H7 (cell line): ENCODE data around the gene TMEM222. TPM values are rescaled to one million over a fixed set of nuclear protein-coding genes. Genes with fewer than 3 reads are reported as not detected.
A peak's percentile ranks its signal among the peaks of the same experiment; 100 is the strongest.
"Not testable (repeated sequence)": the region's sequence is repeated elsewhere in the genome, so short reads cannot be mapped to it uniquely, and the experiment has no call there.

Experiments
- DNase-seq: peaks from one replicate; pipeline ENCODE4 v3.0.0; 2012
- H3K27me3 ChIP-seq: 2 replicates; pipeline ENCODE4 v1.6.0; 2011; ENCODE audit warnings: mild to moderate bottlenecking, low read length; ENCODE audit not compliant: control insufficient read depth, insufficient read depth
- H3K36me3 ChIP-seq: replicated peaks from 2 replicates; pipeline ENCODE4 v1.5.1; 2011; ENCODE audit warnings: low read length; ENCODE audit not compliant: control insufficient read depth, insufficient read depth
- H3K4me3 ChIP-seq: 2 replicates; pipeline ENCODE4 v1.5.1; 2011; ENCODE audit warnings: low read depth, mild to moderate bottlenecking, control low read depth, low read length, moderate library complexity; ENCODE audit not compliant: insufficient read depth
- total RNA-seq: library from RNA; depleted of rRNA; stranded (reverse); fragments of >200 nt; shearing (Covaris generic); gene quantifications from 2 replicates; pipeline ENCODE4 v1.2.3, GENCODE V29; 2014; rRNA removed

The TMEM222 gene, protein sequence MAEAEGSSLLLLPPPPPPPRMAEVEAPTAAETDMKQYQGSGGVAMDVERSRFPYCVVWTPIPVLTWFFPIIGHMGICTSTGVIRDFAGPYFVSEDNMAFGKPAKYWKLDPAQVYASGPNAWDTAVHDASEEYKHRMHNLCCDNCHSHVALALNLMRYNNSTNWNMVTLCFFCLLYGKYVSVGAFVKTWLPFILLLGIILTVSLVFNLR
- total RNA-seq, result 41.0 and 53.4 TPM in 2 replicates

DNA sequence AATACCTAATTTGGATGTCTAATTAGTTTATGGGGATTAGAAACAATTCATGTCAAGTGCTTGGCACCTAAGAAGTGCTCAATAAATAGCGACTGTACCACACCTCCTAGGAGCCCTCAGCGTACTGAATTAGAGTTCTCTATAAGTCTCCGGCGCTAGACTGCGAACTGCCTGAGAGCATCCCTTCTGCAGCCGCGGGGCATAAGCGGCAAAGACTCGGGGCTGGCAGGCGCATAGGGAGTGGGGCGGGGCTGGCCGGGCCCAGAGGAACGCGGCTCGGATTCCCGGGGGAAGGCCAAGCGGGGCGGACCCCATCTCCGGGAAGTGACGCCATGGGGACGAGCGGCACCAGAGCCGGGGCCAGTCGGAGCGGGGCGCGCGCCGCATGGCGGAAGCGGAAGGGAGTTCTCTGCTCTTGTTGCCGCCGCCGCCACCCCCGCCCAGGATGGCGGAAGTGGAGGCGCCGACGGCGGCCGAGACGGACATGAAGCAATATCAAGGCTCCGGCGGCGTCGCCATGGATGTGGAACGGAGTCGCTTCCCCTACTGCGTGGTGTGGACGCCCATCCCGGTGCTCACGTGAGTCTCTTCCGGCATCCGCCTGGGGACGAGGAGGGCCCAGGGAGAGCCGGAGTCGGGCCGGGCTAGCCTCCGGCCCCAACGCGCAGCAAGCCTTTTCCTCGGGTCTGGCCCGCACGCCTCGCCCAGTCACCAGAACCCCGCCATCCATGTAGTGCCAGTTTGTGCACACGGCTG is at the start of gene TMEM222:
TSS of gene TMEM222 (plus strand) at position 351 of the 756 bp plus-strand sequence. CDS start at position 386, 35 bp downstream.
- H3K27me3 ChIP-seq, result no peaks in the 10 kb centered on the region
- H3K4me3 ChIP-seq, result peak within 1 kb of the TSS; percentile 97
- peak; percentile 99 for DNase-seq
- H3K36me3 ChIP-seq, result peaks cover 3% of the 10 kb centered on the region

- Histone ChIP-seq H3K27me3 (no peaks in the 10 kb centered on the region), H3K4me3 (no peak overlapping the region), H3K36me3 (no peaks in the 10 kb centered on the region)
- DNase-seq, result no peak
Measured at GRCh38 chr1:27274204-27274603, 47.8 kb upstream of the TMEM222 start.

- no peak overlapping the region for H3K4me3 ChIP-seq
- no peaks in the 10 kb centered on the region for H3K36me3 ChIP-seq
- DNase-seq, result no peak
- no peaks in the 10 kb centered on the region for H3K27me3 ChIP-seq
Measured at GRCh38 chr1:27275696-27276095, 46.3 kb upstream of the TMEM222 start.

DNA sequence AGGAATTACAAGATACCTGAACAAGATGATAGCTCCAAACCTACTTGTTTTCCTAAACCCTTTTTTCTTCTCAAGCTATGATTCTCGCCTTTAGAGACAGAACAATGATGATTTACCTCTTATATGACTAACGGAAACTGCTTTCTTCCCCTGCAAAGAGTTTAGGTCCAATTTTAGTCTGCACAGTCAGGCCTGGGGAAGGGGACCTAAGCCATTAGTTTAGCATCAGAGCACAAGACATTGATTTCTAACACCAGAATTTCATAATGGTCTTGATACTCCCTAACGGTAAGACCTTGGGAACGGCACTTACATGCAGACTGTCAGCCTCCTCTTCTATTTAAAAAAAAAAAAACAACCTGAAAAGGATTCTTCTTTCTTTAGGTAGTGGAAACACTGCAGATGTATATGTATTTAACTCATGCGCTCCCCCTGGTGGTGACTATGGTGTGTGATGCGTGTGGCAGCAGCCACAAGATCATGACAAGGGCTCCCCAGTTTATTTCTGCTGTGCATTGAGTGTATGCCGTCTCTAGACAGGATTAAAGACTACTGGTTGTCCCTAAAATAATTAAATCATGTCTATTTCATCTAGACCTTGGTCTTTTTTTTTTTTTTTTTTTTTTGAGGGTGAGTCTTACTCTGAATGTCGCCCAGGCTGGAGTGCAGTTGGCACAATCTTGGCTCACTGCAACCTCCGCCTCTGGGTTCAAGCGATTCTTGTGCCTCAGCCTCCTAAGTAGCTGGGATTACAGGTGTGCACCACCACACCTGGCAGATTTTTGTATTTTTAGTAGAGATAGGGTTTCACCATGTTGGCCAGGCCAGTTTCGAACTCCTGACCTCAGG is 37.3 kb upstream of the TMEM222 start:
- peak; percentile 91 for DNase-seq
- Histone ChIP-seq H3K4me3 (no peak overlapping the region), H3K36me3 (peaks cover 3% of the 10 kb centered on the region), H3K27me3 (no peaks in the 10 kb centered on the region)

GRCh38 chr1:27285274-27285660 is 36.7 kb upstream of the TMEM222 start:
- Histone ChIP-seq H3K27me3 (no peaks in the 10 kb centered on the region), H3K36me3 (peaks cover 3% of the 10 kb centered on the region), H3K4me3 (no peak overlapping the region)
- no peak for DNase-seq

- not testable (repeated sequence) for H3K27me3 ChIP-seq, H3K36me3 ChIP-seq, DNase-seq, H3K4me3 ChIP-seq
Measured at GRCh38 chr1:27285821-27286220, 36.1 kb upstream of the TMEM222 start.

- not testable (repeated sequence) for H3K27me3 ChIP-seq, H3K4me3 ChIP-seq, H3K36me3 ChIP-seq, DNase-seq
Measured at GRCh38 chr1:27289125-27289524, 32.8 kb upstream of the TMEM222 start.

GRCh38 chr1:27290581-27290980 is 31.4 kb upstream of the TMEM222 start:
- Histone ChIP-seq H3K4me3 (no peak overlapping the region), H3K27me3 (no peaks in the 10 kb centered on the region), H3K36me3 (peaks cover 3% of the 10 kb centered on the region)
- DNase-seq, result peak; percentile 11

- H3K36me3 ChIP-seq, result peaks cover 3% of the 10 kb centered on the region
- no peaks in the 10 kb centered on the region for H3K27me3 ChIP-seq
- DNase-seq, result no peak
- H3K4me3 ChIP-seq, result no peak overlapping the region
Measured at GRCh38 chr1:27292106-27292505, 29.9 kb upstream of the TMEM222 start.

DNA sequence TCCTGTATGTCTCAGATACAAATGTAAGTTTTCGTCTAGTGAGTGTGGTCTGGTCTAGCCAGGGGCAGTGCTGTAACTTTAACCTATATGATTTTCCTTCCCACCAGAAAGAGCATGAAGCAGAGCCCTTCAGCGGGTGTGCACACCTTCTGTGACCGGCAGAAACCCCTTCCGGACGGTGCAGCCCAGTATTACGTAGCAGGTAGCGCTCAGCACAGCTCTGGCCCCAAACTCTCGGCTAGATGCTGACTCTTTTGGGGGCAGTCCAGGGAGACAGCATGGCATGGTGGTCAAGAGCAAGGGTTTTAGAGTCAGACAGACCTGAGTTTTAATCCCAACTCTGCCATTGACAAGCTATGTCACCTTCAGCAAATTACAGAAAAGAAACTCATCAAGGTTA is 28.0 kb upstream of the TMEM222 start:
- H3K27me3 ChIP-seq, result no peaks in the 10 kb centered on the region
- H3K4me3 ChIP-seq, result no peak overlapping the region
- no peak for DNase-seq
- H3K36me3 ChIP-seq, result no peaks in the 10 kb centered on the region; the same call in none of the 2 replicates

GRCh38 chr1:27296773-27297291 is 25.1 kb upstream of the TMEM222 start:
- DNase-seq, result peak; percentile 90
- H3K4me3 ChIP-seq, result no peak overlapping the region
- no peaks in the 10 kb centered on the region; the same call in none of the 2 replicates for H3K36me3 ChIP-seq
- no peaks in the 10 kb centered on the region for H3K27me3 ChIP-seq

DNA sequence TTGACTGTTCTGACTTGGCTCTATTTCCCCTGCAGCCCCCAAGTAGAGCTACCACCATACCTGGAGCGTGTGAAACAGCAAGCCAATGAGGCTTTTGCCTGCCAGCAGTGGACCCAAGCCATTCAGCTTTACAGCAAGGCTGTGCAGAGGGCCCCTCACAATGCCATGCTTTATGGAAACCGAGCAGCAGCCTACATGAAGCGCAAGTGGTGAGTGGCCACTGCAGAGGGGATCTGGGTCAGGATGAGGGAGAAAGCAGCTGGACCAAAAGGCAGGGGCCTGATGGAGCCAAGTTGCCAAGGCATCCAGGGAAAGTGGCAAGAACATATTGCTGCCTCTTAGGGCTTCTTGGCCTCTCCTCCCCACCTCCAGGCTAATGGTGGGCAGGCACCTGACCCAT is 24.1 kb upstream of the TMEM222 start:
- Histone ChIP-seq H3K36me3 (no peaks in the 10 kb centered on the region; the same call in none of the 2 replicates), H3K4me3 (no peak overlapping the region), H3K27me3 (no peaks in the 10 kb centered on the region)
- no peak for DNase-seq

GRCh38 chr1:27298632-27299384 is 23.2 kb upstream of the TMEM222 start:
- Histone ChIP-seq H3K27me3 (no peaks in the 10 kb centered on the region), H3K4me3 (no peak overlapping the region), H3K36me3 (no peaks in the 10 kb centered on the region; the same call in none of the 2 replicates)
- DNase-seq, result no peak
